DMS 273 treated with DMSO at 0.1 percent for 48 hours (cell line): Measurements from ENCODE around the gene USH2A.

Experiments
- DNase-seq: peaks from one replicate; lab custom pipeline; 2025; lab: John Stamatoyannopoulos, UW

Gene USH2A

DNA sequence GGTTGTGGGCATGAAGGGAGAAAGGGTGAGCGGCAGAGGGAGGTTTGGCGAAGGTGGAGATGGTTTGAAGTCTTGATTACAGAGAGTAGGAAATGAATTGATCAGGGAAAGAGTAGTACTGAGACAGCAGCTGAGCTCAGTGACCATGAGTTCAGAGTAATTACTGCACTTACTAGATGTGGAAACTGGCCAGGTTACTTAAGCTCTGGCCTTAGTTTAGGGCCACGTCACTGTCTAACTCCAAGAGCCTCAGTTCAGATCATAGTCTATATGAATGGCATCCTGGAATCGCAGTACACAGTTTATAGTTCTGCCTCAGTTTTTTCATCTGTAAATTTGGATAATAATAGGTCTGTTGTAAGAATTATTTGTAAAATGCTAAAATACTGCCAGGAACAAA is 778.1 kb downstream of the USH2A start:
- no peak for DNase-seq

- no peak for DNase-seq
Observed at GRCh38 chr1:215643592-215644321, 779.5 kb downstream of the USH2A start.

DNA sequence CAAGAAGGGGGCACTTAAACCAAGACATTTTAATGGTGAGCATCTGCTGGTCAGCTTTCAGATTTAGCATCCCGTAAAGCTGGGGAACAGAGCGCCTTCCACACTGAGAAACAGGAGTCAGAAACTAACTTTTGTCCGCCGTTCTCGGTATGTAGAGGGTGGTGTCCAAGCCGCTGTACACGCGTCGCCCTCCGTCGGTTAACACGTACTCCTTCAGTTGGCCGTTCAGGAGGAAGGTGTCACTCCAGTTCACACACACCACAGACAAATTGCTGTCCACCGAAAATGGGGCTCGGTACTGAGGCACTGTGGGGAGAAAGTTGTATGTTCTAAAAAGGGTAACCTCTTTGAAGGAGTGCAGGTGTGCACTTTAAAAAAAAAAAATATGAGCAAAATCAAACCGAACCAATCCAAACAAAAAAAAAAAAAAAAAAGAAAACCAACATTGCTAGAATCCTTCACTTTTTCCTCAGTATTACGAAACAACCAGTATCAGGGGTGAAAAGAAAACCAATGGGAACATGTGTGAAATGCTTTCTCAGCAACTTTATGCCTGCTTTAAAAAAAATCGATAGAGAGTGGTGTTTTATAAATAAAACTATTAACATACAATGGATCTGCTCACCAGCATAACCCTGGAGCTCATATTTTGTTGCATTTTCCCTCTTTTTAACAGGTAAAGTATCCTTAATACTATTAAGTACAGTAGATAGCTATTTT is 782.7 kb downstream of the USH2A start:
- no peak for DNase-seq

GRCh38 chr1:215637041-215637573 is 786.1 kb downstream of the USH2A start:
- no peak for DNase-seq

DNA sequence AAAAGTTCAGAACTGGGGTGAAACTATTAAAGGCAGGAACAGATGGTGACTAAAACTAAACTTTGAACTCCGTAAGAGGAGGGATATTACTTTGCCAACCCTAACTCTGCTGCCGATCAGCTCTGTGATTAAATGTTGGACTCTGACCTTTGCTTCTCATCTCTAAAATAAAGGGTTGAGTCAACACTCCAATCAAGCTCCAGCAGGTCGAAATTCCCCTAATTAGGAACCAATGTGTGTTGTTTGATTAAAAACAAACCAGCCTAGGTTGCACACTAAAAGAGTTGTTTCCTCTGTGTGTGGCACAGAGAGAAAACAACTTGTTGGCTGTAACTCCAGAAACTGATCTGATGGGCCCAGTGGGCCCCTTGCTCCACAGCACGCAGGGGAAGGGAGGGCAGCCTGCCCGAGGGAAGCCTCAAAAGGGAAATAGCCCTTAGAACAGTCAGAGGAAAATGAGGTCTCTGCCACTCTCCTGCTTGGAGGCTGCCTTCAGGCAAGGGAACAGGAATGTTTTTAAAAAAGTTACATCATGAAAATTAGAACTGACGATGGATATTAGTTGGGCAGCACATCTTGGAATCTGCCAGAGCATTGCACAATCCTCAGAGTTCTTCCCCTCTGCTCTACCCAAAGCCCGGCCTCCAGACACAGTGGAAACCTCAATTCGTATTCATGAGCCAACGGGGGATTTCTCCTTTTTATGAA is 786.8 kb downstream of the USH2A start:
- DNase-seq: no peak

DNA sequence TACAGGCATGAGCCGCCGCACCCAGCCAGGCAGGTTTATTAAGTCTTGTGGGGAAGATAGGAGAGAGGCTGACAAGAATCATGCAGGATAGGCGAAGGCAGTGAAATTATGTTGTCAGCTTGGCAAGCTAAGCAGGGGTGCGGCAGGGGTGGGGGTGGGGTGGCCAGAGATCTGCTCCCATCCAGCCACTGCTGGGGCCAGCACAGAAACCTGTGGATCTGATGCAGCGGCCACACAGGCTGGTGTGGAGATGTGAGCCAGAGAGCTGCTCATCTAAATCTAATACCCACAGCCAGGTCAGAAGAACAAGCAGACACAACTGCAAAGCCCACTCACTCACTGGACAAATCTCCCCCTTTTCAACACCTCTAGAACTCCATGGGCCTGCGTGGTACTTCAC is 787.4 kb downstream of the USH2A start:
- no peak for DNase-seq

GRCh38 chr1:215631489-215631888 is 791.8 kb downstream of the USH2A start:
- DNase-seq: no peak

DNA sequence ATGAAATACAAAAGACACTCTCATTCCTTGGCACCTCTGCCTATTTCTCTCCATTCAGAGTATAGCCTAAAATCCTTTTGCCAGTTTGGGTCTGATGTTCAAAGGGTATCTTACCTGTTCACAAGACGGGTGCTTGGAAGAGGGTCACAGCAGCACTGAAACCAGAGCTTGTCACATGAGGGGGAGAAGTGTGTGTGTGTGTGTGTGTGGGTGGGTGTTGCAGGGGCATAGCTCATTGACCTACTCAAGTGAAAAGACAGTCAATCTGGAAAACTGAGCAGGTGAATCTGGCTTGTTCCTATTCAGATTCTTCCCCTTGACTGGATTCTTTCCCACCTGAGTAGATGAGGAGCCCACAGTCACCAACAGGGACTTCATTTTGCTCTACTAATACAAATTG is 792.2 kb downstream of the USH2A start:
- DNase-seq: no peak

DNA sequence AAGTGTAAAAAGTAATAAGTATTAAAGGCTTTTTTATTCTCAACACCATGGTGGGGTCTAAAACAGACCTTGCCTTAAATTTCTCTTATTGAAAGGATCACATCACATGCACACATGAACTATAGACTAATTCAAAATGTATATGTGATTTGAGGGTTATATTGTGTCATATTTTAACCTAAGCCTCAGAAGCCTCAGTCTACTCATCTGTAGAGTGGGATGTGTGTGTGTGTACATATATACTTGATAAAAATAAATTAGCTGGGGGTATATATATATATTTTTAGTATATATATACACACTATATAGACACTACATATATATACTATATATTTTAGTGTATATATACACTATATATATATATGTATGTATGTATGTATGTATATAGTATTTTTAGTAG is 797.3 kb downstream of the USH2A start:
- DNase-seq: no peak

GRCh38 chr1:215623162-215623561 is 800.1 kb downstream of the USH2A start:
- no peak for DNase-seq

DNA sequence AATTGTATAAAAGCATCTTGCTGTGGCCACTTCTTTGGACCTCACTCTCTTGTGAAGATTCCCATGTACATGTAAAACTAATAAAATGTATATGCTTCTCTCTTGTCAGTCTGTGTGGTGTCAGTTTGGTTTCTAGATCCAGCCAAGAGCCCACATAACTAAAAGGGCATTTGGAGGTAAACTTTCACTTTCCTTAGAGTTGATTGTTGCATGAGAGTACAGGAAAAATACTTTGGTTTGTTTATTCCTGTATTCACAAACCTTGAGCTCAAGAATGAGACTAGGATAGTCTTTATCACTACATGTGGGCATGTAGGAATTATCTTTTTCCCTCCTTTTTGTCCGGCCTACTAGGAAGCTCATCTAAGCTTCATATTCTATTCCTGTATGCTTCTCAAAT is 805.3 kb downstream of the USH2A start:
- DNase-seq: no peak

DNA sequence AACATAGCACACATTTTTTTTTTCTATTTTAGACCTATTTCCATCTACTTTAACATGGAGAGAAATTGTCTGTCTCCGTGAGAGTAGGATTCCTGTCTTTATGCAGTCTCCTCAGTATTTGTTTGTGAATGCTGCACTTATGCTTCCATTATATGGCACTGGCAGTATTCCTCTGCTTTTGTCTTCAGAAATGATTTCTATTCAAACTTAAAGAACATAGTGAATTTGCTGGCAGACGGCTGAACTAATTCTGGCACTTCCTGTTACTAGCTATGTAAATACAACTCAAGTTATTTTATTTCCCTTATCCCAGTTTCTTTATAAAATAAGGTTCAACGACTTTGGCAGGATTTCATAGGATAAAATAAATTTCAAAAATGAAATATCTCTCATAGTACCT is 810.9 kb downstream of the USH2A start:
- no peak for DNase-seq

DNA sequence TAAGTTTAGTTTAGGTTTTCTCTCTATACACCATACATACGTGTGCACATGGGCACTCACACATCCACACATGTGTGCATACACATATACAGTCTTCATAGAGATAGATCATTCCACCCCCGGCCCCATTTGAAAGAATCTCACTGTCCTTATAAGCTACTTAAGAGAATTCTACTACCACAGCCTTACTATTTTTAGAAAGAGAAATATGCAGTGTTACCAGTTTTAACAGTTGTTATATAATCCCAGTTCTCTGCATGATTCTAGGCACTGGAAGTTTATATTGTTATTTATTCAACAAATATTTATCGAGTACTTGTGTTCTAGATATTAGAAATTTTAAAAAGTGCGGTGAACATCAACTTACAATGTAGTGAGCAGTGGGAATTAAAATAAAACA is 814.6 kb downstream of the USH2A start:
- DNase-seq: no peak

DNA sequence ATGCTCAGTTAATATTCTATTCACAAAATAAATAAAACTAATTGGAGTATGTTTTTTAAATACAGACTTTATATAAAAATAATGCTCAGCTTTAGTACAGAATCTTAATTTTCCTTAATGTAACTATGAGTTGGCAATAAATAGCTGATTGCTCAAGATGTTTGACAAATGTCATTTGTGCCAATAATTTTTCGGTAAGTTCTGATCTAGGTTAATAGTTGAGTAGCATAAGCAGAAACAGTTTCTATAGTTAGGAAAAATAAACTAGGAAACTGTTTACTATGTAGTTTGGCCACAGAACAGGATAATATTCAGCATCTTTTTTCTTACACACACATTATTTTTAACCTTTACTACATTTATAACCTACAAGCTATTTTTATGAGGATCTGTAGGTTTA is 815.8 kb downstream of the USH2A start:
- no peak for DNase-seq

- DNase-seq: no peak
Observed at GRCh38 chr1:215606564-215607168, 816.6 kb downstream of the USH2A start.

GRCh38 chr1:215606036-215606435 is 817.2 kb downstream of the USH2A start:
- no peak for DNase-seq

GRCh38 chr1:215605011-215605621 is 818.1 kb downstream of the USH2A start:
- DNase-seq: no peak

DNA sequence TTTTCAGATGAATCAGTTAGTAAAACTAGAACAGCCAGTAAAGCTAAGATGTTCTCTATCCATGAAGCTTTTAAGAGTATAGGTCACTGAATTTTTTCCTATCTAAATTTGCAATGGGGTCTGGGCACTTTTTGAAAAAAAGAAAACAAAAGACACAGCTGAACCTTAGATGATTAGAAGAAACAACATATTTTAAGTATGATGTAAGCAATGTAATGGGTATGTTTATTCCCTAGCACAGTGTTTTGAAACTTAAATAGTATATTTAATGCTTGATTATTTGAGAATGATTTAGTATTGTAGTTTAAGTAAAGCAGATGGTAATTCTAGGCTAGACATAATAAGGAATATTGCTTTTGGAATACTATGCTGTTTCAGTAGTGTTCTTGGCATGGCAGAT is 819.9 kb downstream of the USH2A start:
- DNase-seq: no peak

DNA sequence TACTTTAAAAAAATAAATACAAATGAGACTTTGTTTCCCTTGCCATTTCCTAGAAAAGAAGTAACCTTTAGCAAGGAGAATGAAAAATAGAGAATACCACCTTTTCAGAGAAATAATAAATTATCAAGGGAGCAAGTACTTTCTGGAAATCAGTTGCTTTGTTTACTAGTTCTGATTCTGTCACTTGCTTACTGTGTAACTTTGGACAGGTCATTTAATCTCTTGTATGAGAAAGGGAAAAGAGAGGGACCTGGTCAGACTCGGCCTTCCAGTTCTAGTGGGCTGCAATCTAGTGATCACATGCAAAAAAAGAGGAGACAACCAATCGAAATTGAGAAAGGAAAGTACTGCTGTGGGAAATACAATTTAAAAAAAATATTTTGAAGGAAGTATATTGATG is 822.0 kb downstream of the USH2A start:
- DNase-seq: no peak

GRCh38 chr1:215600867-215601266 is 822.4 kb downstream of the USH2A start:
- no peak for DNase-seq

DNA sequence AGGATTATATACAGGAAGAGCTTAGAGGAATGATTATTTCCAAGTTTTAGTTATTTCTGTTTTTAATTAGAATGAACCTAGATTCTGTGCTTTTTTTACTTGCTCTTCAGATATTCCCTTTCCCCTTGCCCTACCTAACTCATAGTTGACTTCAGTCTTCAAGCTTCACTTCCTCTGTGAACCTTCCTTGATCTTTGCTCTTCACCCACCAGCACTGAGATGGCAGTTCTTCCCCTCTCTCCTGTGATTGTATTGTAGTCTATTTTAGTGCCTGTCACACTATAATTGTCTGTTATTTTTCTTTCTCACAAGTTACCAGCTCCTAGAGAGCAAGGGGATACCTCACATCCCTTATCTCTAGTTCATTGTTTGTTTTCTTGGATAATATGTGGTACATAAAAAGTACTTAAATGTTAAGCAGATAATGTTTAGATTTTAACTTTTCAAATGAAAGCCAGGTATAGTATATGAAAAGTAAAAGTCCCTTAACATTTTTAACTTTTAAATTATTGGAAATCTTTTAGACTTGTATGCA is 822.9 kb downstream of the USH2A start:
- DNase-seq: no peak
